ENCODE data around the gene FHL3. TPM values are rescaled to one million over a fixed set of nuclear protein-coding genes. Genes with fewer than 3 reads are reported as not detected.
A peak's percentile ranks its signal among the peaks of the same experiment; 100 is the strongest.

The FHL3 gene
- total and polyA plus RNA-seq, 2 of the 8 experiments (the other 6 are each of a cell fraction or from before 2014, with no cell fraction given), result 14.3 to 35.6 TPM

- no peak for TF ChIP-seq CHD7 (IDR thresholded peaks at IDR 0.05; ENCODE audit: insufficient replicate concordance, low read length)
- TF ChIP-seq NRF1 (IDR thresholded peaks at IDR 0.05; ENCODE audit: low read depth, low read length), result no peak
- TF ChIP-seq POLR2AphosphoS5 (IDR thresholded peaks at IDR 0.05; ENCODE audit: low read depth, low read length), result 0 out of 2 replicates have a peak, but pooled peaks have one; percentile 13
- TF ChIP-seq POU5F1 (IDR thresholded peaks at IDR 0.05; ENCODE audit: low read depth, low read length), result no peak
- TF ChIP-seq, protein P1, sequence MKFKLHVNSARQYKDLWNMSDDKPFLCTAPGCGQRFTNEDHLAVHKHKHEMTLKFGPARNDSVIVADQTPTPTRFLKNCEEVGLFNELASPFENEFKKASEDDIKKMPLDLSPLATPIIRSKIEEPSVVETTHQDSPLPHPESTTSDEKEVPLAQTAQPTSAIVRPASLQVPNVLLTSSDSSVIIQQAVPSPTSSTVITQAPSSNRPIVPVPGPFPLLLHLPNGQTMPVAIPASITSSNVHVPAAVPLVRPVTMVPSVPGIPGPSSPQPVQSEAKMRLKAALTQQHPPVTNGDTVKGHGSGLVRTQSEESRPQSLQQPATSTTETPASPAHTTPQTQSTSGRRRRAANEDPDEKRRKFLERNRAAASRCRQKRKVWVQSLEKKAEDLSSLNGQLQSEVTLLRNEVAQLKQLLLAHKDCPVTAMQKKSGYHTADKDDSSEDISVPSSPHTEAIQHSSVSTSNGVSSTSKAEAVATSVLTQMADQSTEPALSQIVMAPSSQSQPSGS (IDR thresholded peaks at IDR 0.05; ENCODE audit: low read length), result no peak
- TF ChIP-seq, protein P2, sequence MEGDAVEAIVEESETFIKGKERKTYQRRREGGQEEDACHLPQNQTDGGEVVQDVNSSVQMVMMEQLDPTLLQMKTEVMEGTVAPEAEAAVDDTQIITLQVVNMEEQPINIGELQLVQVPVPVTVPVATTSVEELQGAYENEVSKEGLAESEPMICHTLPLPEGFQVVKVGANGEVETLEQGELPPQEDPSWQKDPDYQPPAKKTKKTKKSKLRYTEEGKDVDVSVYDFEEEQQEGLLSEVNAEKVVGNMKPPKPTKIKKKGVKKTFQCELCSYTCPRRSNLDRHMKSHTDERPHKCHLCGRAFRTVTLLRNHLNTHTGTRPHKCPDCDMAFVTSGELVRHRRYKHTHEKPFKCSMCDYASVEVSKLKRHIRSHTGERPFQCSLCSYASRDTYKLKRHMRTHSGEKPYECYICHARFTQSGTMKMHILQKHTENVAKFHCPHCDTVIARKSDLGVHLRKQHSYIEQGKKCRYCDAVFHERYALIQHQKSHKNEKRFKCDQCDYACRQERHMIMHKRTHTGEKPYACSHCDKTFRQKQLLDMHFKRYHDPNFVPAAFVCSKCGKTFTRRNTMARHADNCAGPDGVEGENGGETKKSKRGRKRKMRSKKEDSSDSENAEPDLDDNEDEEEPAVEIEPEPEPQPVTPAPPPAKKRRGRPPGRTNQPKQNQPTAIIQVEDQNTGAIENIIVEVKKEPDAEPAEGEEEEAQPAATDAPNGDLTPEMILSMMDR (IDR thresholded peaks at IDR 0.05; ENCODE audit: control extremely low read depth in 1 of 3, insufficient read depth in 1 of 3, low read depth in 1 of 3, low read length in 3 of 3), result peak; percentile 34 to 43 (median 41); a peak in 3 of 4 replicates
These were observed 23.9 kb upstream of the FHL3 start (continued) for GRCh38 chr1:38029081-38029681.
